OCI-LY1 (cell line): ENCODE data around the gene RNF125.

ENCODE experiments used
- CTCF ChIP-seq: fragments of 200-600 bp; sonication (generic), shearing (Covaris generic); IDR thresholded peaks from 2 replicates; pipeline ENCODE4 v1.5.1; 2017; ENCODE audit warnings: mild to moderate bottlenecking, antibody characterized with exemption, low read length, moderate library complexity, mixed read lengths
- EZH2 ChIP-seq: fragments of 200-600 bp; sonication (generic), shearing (Covaris generic); IDR thresholded peaks from 2 replicates; pipeline ENCODE4 v1.8.0; 2017; ENCODE audit warnings: borderline replicate concordance, mixed run types, mild to moderate bottlenecking, antibody characterized with exemption, low read length, moderate library complexity, mixed read lengths

GRCh38 chr18:32093523-32093922, 74.9 kb downstream of the RNF125 start:
- no peak for TF ChIP-seq CTCF
- TF ChIP-seq EZH2, result no peak
